T1000 (cell line): ENCODE data around the gene RIMBP3B.
"Not testable (repeated sequence)": the region's sequence is repeated elsewhere in the genome, so short reads cannot be mapped to it uniquely, and the experiment has no call there.

ENCODE experiments used
- DNase-seq: peaks from one replicate; lab custom pipeline; 2025; ENCODE audit warnings: mixed read lengths; lab: John Stamatoyannopoulos, UW

The RIMBP3B gene, protein sequence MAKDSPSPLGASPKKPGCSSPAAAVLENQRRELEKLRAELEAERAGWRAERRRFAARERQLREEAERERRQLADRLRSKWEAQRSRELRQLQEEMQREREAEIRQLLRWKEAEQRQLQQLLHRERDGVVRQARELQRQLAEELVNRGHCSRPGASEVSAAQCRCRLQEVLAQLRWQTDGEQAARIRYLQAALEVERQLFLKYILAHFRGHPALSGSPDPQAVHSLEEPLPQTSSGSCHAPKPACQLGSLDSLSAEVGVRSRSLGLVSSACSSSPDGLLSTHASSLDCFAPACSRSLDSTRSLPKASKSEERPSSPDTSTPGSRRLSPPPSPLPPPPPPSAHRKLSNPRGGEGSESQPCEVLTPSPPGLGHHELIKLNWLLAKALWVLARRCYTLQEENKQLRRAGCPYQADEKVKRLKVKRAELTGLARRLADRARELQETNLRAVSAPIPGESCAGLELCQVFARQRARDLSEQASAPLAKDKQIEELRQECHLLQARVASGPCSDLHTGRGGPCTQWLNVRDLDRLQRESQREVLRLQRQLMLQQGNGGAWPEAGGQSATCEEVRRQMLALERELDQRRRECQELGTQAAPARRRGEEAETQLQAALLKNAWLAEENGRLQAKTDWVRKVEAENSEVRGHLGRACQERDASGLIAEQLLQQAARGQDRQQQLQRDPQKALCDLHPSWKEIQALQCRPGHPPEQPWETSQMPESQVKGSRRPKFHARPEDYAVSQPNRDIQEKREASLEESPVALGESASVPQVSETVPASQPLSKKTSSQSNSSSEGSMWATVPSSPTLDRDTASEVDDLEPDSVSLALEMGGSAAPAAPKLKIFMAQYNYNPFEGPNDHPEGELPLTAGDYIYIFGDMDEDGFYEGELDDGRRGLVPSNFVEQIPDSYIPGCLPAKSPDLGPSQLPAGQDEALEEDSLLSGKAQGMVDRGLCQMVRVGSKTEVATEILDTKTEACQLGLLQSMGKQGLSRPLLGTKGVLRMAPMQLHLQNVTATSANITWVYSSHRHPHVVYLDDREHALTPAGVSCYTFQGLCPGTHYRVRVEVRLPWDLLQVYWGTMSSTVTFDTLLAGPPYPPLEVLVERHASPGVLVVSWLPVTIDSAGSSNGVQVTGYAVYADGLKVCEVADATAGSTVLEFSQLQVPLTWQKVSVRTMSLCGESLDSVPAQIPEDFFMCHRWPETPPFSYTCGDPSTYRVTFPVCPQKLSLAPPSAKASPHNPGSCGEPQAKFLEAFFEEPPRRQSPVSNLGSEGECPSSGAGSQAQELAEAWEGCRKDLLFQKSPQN (N-terminal part only)

GRCh38 chr22:21383701-21384467 is at the start of gene RIMBP3B:
RIMBP3B (plus strand) TSS chr22:21383751; CDS start chr22:21383859, 108 bp downstream.
- not testable (repeated sequence) for DNase-seq

GRCh38 chr22:21357527-21357926 is 26.0 kb upstream of the RIMBP3B start:
- not testable (repeated sequence) for DNase-seq

DNA sequence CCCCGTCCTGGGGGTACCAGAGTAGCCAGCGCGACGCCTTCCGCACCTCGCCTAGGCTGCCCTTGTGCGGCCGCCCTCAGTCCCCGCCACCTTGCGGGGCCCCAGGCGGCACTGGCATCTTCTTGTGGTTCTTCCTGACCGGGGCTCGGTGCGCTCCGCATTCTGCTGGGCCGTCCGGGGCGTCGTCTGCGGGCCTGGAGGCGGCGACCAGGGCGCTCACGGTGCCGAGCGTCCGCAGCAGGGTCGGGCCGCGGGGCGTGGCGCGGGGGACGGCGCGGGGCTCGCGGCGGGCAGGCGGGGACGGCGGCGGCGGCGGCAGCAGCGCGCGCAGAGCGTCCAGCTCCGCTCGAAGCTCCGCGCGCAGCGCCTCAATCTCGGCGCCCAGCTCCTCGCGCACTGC is 23.0 kb upstream of the RIMBP3B start:
- not testable (repeated sequence) for DNase-seq

DNA sequence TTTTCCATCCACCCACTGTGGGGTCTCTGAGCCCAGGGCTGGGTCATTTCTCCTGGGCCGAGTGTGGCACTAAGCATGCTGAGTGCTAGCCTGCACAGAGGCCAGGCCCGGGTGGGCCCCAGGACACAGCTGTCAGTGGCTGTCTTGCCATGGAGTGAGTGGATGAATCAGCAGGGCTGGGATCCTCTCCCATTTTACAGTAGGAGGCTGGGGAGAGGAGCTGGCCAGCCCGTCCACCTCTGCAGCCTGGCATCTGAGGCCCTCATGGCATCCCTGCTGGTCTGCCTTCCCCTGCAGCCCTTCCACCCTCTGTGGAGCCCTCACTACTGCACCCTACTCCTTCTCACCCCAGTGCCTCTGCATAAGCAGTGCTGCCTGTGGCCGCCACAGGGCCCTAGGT is 21.1 kb upstream of the RIMBP3B start:
- not testable (repeated sequence) for DNase-seq

DNA sequence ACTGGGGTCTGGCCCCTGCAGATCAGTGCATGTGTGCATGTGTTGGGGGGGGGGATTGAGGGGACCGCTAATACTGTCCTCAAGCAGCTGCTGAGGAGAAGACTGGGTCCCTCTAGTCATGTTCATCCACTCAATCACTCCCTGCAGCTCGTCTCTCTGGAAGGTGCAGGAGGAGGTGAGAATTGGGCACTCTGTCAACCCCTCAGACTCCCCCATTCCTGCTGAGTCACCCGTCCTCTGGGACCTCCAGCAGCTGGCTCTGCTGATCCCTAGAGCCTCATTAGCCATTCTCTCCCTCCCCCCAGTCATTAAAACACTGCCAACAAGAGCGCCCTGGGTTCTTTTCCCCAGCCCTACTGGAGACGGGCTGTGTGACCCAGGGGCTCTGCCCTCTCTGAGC is 20.5 kb upstream of the RIMBP3B start:
- DNase-seq = not testable (repeated sequence)

DNA sequence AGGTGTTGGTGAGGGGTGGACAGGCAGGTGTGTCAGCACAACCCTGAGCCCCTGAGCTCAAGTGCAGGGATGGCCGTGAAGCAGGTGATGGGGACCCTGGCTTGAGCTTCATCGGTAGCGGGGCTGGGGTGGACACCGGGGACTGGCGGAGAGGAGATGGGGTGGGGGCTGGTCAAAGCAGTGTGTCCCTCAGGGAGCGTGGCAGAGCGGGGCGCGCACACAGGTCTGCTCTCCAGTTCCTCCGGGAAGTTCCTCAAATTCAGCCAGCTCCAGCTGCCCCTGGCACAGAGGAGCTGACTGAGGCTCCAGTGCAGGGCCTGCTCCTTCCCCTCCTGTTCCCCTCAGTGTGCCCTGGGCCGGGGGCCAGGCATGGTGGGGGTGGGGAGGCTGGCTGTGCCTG is 19.7 kb upstream of the RIMBP3B start:
- DNase-seq = not testable (repeated sequence)

DNA sequence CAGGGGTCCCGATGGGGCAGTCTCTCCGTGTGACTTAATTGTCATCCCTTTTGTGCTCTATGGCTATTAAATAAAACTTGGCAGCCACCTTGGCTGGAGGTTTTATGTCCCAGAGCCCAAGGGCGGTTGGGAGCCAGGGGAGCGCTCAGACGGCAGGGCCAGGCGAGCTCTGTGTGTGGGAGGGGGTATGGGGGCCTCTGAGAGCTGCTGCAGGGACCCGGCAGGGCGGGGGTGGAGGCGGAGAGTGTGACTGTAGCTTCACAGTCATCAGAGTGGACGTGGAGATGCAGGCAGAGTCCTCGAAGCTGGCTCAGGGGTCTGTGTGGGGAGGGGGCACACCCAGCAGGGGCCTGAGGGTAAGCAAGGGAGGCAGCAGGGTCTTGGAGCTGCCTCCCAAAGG is 19.2 kb upstream of the RIMBP3B start:
- DNase-seq = not testable (repeated sequence)

- DNase-seq = not testable (repeated sequence)
Observed at GRCh38 chr22:21365337-21365736, 18.2 kb upstream of the RIMBP3B start.

- DNase-seq = not testable (repeated sequence)
Observed at GRCh38 chr22:21368603-21369310, 14.8 kb upstream of the RIMBP3B start.

- not testable (repeated sequence) for DNase-seq
Observed at GRCh38 chr22:21375880-21376279, 7.7 kb upstream of the RIMBP3B start.

DNA sequence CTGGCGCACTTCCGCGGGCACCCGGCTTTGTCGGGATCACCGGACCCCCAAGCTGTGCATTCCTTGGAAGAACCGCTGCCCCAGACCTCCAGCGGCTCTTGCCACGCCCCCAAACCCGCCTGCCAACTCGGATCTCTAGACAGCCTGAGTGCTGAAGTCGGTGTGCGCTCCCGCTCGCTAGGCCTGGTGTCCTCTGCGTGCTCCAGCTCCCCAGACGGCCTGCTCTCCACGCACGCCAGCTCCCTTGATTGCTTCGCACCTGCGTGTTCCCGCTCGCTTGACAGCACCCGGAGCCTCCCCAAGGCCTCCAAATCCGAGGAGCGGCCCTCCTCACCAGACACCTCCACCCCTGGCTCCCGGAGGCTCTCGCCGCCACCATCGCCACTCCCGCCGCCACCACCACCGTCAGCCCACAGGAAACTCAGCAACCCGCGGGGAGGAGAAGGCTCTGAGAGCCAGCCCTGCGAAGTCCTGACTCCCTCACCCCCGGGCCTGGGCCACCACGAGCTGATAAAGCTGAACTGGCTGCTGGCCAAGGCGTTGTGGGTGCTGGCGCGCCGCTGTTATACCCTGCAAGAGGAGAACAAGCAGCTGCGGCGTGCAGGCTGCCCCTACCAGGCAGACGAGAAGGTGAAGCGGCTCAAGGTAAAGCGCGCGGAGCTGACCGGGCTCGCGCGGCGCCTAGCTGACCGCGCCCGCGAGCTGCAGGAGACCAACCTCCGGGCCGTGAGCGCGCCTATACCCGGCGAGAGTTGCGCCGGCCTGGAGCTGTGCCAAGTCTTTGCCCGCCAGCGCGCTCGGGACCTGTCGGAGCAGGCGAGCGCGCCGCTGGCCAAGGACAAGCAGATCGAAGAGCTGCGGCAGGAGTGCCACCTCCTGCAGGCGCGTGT is 1.2 kb downstream of the RIMBP3B start:
- DNase-seq = not testable (repeated sequence)

GRCh38 chr22:21389480-21389879 is 5.9 kb downstream of the RIMBP3B start:
- not testable (repeated sequence) for DNase-seq

- DNase-seq = not testable (repeated sequence)
Observed at GRCh38 chr22:21390013-21390412, 6.5 kb downstream of the RIMBP3B start.

GRCh38 chr22:21394613-21395012 is 11.1 kb downstream of the RIMBP3B start:
- DNase-seq = not testable (repeated sequence)

DNA sequence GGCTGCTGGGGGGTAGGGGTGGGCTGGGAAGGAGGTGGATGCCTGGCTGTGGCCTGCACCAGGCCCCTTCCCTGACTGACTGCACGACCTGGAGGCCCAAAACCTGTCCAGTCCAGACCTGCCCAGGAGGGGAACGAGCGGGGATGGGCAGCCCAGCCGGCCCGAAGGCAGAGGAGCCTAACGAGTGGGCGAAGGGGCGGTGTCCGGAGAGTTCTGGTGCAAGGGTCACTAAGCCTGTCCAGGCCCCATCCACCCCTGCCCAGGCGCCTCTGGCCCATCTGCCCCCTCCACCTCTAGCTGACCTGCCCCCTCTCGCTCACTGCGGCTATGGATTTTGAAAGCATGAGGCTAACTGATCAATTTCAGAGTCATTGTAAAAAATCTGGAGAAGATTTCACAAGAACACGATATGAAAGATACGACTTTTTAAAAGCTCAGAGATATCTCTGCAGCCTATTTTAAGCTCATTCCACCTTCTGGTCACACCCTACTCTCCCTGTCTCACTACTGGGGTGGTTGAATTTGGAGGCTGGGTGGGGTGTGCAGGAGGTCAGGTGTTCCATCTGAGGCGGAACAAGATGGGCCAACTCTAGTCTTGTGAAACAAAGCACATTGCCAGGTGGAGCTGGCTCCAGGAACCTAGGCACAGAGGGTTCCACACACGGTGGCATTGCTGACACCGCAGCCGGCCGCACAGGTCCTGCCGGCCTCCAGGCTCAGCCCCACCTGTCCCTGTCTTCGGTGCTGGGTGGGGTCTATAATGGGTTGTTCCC is 17.8 kb downstream of the RIMBP3B start:
- DNase-seq = not testable (repeated sequence)

GRCh38 chr22:21402763-21403314 is 19.3 kb downstream of the RIMBP3B start:
- DNase-seq = not testable (repeated sequence)

- DNase-seq = not testable (repeated sequence)
Observed at GRCh38 chr22:21407139-21407538, 23.6 kb downstream of the RIMBP3B start.

DNA sequence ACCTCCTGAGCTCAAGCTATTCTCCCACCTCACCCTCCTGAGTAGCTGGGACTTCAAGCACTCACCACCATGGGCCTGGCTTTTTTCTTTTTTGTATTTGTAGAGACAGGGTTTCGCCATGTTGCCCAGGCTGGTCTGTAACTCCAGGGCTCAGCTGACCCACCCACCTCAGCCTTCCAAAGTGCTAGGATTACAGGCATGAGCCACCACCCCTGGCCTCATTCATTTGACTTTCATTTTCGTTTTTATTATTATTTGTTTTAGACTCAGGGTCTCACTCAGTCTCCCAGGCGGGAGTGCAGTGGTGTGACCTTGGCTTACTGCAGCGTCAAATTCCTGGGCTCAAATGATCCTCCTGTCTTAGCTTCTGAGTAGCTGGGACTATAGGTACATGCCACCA is 24.2 kb downstream of the RIMBP3B start:
- DNase-seq = not testable (repeated sequence)
